NCI-H146 treated with DMSO at 0.1 percent for 48 hours (cell line): Measurements from ENCODE around the gene PNMA8B.
A peak's percentile ranks its signal among the peaks of the same experiment; 100 is the strongest.
"Not testable (repeated sequence)": the region's sequence is repeated elsewhere in the genome, so short reads cannot be mapped to it uniquely, and the experiment has no call there.

ENCODE experiments used
- DNase-seq: peaks from one replicate; lab custom pipeline; 2025; ENCODE audit not compliant: unreplicated experiment; lab: John Stamatoyannopoulos, UW

Gene PNMA8B

DNA sequence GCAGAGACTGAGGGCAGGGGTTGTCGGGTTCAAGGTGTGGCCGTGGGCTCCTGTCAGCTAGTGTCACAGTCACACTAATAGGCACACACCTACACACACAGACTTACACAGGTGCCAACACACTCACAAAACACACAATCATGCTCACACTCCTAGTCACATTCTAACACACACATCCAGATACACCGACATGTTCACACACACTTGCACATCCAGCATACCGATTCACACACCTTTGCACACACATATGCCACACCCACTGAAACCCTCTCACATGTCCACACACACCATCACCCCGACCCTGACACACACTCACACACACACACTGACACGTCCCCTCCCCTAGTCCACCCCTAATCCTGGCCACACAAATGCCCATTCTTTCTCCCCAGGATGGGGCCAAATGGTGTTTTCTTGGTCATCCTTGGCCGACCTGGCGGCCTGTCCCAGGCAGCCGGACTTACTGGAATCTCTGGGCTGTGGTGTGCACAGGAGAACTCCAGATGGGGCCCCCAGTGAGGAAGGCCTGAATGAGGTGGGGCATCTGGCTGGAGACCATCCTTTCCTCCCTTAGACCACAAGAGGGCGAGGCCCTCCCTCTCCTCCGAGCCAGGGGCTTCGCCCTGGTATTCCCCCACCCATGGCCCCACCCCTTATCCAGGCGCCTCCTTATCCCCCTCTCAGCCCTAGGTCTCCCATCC lies 19.1 kb upstream of the PNMA8B start:
- no peak for DNase-seq

DNA sequence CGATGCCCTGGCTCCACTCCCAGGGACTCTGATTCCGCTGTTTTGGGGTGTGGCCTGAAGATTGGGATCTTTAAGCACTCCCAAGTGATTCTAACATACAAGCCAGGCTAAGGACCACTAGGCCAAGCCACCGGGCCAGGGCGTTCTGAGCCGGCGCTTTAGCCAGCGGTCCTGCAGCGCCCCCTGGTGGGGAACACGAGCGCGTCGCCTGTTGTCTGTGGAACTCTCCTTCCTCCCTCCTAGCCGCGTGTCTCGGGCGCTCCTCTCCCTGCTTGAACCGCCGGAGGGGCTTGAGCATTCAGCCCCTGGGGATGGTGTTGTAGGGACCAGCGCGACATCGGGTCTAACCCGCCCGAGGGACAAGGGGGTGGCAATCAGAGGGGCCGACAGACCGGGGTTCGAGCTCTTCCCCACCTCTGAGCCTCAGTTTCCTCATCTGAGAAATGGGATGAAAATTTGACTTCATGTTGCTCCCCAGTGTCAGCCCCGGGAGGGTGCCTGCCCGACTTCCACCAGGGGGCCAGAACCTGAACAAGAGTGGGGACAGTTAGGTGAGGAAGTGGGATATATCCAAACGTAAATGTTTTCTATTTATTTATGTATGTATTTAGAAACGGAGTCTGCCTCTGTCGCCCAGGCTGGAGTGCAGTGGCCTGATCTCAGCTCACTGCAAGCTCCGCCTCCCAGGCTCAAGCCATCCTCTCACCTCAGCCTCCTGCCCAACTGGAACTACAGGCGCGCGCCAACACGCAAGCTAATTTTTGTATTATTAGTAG lies 18.0 kb upstream of the PNMA8B start:
- DNase-seq, result peak; percentile 8

DNA sequence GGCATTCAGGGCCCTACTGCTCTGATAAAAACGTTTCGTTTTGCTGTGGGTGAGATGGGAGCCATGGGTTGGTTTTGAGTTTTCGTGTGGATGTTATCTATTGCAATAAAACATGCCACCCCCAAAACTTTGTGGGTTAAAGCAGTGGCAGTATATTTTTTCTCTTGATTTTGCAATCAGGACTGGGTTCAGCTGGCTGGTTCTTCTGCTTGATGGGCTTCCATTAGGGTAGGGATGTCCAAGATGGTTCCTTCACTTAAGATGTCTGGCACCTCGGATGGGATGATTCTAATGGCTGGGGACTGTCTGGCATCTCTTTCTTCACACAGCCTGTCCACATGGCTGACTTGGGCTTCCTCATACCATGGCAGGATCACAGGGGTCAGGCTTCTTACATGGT lies 15.6 kb upstream of the PNMA8B start:
- DNase-seq, result no peak

DNA sequence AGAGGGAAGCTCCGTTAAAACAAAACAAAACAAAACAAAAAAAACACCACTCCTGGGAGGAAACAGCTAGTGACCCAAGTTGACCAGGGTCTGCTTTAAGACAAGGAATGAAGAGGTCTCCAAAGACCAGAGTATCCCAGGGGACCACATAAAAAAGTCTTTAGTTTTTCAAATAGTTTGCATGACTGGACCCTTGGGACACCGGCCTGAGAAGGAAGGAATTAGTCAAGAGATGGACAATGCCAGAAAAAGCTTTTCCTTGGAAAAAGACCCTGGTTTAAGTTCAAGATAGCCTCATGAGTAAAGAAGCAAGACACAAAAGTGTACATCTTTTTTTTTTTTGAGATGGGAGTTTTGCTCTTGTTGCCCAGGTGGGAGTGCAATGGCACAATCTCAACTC lies 12.5 kb upstream of the PNMA8B start:
- no peak for DNase-seq

DNA sequence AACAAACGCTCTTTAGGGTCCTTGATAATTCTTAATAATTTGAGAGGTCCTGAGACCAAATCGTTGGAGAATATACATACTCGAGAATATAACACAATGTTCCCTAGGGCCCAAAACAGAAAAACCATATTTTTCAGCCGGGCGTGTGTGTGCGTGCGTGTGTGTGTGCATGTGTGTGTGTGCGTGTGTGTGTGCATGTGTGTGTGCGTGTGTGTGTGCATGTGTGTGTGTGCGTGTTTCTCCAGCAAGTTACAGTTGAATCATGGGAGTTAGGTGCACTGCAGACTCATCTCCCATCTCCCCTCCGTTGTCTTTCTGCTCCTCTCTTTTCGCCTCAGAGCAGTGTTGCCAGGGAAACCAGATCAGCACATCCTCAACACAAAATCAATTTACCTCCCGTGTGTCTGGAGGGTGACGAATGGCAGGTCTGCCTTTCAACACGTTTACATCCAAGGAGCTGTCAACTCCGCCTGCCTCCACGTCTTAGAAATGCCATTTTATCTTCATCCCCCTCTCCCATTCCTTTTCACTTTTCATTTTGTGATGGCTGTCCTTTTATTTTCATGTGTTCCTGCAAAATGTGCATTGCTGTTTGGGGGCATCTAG lies 8.3 kb upstream of the PNMA8B start:
- no peak for DNase-seq

DNA sequence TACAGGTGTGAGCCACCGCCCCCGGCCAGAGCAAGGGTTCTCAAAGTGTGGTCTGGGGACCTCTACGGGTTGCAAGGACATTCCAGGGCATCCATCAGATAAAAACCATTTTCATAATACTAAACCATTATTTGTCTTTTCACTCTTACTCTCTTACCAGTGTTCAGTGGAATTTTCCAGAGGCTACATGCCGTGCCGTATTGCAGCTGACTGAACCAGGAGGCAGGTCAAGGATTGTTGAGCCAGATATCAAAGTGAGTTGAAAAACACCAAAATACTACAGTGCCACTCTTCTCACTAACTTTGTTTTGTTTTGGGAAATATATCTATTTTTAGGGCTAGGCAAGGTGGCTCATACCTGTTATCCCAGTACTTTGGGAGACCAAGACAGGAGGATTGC lies 7.2 kb upstream of the PNMA8B start:
- DNase-seq, result no peak

DNA sequence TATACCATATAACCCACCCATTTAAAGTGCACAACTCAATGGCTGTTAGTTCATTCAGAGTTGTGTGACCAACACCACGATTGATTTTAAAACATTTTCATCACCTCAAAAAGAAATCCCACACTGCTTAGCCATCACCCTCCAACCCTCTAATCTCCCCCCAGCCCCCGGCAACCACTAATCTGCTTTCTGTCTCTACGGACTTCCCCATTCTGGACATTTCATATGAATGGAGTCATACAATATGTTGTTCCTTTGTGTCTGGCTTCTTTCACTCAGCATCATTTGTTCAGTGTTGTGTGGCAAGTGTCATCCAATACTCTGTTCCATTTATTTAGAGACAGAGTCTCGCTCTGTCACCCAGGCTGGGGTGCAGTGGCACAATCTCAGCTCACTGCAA lies 4.0 kb upstream of the PNMA8B start:
- DNase-seq, result no peak

DNA sequence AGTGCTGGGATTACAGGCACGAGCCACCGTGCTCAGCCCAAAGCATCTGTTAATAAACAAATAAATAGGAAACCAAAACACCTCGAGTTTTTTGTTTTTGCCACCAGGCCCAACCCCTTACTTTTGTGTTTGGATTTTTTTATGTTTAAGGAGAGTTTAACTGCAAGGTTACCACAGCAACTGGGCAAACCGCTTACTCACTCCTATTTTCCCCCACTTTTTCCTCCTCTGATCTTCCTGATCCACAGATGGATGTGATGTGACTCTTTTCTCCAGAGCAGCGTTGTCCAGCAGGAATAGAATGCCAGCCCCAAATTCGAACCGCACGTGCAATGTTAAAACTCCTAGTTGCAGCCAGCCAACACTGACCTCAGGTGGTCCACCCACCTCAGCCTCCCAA lies 2.1 kb upstream of the PNMA8B start:
- DNase-seq, result no peak

DNA sequence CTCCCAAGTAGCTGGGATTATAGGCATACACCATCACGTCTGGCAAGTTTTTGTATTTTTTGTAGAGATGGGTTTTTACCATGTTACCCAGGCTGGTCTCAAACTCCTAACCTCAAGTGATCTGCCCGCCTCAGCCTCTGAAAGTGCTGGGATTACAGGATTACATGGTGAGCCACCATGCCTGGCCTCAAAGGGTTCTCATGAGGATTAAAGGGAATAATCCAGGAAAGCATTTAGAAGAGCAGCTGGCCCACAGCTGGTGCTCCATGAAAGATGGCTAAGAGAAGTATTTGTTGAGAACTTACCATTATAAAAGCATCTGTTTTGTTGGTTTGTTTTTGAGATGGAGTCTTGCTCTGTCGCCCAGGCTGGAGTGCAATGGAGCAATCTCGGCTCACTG lies 1.2 kb upstream of the PNMA8B start:
- not testable (repeated sequence) for DNase-seq

DNA sequence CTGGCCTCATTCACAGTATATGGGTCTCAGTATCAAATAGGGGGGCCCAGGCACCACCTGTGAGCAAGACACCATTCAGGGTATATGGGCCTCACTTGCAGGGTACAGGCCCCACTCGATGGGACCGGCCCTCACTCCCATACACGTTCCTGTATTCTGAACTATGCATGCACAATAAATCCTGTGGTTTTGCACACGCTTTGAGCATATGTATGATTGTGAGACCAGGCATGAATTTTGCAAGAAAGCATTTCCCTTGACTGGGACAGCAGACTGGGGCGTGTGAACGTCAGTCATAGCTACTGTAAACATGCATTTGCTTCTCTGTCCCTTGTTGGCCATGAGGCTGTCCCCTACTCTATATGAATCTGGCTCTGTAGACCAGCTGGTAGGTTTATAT lies 637 bp upstream of the PNMA8B start:
- no peak for DNase-seq

DNA sequence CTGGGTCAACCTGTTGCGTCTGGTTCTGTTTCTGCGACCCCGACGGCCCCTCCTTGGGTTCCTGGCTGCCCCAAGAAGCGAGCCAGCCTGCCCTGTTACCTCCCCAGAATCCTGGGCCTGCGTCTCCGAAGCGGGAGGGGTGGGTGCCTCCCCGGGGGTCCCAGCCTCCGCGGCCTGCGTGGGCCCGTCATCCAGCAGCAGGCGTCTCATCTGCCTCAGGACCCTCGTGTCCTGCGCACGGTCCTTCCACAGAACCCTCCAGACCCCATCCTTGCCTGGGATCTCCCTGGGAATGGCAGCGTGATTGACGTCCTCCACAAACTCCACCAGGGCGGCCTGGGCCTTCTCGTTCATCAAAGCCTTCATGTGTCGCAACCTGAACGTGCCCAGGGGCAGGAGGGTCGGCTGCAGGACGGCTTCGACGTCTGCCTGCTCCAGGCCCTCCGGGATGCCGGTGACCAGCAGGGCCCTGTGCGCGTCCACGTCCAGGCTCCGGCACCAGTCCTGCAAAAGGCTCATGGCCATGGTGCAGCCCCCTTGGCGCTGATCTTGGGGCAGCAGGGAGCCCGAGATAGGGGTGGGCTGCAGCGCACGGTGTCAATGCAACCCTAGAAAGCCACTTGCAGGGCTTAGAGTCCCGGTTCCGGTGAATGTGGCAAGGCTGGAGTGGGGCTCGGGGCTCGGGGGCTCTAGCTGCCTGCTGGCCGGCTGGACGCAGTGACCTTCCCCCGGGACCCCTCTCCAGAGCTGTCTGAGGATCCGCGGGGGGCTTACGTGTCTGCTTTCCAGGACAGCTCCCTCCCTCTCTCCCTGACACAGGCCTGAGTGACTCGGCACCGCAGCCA lies 504 bp downstream of the PNMA8B start:
- no peak for DNase-seq

DNA sequence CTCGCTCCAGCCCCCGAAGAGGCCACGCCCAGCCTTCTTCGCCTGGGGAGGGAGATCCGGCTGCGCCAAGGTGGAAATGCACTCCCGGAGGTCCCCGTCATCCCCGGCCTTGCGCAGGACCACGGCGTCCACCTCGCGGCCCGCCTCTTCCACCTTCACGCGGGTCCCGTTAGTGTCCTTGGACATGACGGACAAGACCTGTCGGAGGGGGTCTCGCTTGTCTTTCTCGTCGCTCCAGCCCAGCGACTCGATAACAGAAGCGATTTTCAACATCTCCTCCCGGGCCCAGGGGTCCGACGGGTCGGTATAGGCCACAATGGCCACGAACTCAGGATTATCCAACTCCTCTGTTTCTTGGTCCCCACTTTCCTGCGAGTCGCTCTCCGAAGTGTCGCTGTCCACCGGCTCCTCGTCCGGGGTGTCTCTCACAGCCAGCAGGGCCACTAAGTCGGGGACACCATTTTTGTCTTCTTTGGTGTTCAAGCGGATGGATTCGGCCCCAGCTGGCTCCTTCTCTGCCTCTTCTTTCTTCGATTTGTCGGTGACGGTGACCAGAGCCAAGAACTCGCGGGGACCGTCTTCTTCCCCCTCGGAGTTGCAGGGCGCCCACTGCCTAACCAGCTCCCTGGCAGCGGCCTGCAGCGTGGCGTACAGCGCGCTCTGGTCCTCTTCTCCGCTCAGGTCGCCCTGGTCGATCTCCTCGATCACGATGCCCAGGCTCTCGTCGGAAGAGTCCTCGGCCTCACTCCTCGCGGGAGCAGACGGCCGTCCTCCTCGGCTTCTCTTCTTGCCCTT lies 1.3 kb downstream of the PNMA8B start:
- no peak for DNase-seq

DNA sequence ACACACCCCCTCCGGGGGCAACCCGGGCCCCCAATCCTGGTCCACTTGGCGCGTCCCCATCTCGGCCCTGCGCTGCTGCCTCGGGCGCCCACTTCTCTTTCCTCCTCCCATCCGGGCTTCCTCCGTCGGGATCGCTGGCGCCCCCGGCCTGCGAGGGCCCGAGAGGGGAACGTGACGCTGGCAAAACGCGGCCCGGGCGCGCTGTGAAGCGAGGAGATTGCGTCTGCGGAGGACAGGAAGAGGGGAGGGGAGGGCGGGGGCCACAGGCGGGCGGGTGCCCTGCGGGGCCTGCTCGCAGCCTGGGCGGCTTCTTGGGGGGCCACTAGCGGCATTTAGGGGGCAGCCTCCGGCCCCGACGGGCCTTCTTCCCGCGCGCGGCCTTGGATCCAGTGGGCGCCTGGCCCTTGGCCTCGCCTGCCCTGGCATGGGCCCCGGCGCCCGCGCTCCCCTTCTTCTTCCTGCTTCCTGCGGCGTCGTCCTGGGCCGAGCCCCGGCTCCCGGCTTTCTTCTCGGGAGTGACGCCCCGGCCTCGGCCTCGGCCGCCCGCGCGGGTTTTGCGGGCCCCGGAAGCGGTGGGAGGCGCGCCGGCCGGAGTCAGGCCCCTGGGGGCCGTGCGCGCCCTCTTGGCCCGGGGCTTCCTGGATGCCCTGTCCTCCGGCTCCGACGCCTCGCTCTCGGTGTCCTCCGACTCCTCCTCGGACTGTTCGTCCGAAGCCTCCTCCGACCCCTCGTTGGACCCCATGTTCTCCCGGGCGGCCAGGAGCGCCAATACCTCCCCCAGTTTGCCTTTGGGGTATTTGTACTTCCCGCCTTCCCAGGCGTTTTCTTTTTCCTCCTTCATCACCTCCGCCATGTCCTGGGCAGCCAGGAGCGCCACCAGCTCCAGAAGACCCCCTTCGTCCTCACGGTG lies 2.2 kb downstream of the PNMA8B start:
- no peak for DNase-seq

DNA sequence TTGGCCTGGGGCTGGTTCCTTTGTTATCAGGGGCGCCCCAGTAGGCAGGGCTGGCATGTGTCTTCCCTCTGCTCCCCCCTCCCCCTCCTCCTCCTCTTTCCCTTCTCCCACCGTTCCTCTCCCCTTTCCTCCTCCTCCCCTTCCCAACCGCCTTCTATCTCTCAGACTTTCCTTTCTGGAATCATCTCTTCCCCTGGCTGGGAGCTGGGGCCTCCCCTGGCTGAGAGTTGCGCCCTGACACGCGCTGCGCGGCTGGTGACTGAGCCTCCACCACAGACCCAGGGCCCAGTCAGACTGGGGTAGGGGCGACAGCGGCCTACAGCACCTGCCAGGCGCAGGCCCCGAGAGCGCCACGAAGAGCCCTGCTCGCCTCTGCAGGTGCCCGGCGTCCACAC lies 2.8 kb downstream of the PNMA8B start:
- DNase-seq, result no peak

DNA sequence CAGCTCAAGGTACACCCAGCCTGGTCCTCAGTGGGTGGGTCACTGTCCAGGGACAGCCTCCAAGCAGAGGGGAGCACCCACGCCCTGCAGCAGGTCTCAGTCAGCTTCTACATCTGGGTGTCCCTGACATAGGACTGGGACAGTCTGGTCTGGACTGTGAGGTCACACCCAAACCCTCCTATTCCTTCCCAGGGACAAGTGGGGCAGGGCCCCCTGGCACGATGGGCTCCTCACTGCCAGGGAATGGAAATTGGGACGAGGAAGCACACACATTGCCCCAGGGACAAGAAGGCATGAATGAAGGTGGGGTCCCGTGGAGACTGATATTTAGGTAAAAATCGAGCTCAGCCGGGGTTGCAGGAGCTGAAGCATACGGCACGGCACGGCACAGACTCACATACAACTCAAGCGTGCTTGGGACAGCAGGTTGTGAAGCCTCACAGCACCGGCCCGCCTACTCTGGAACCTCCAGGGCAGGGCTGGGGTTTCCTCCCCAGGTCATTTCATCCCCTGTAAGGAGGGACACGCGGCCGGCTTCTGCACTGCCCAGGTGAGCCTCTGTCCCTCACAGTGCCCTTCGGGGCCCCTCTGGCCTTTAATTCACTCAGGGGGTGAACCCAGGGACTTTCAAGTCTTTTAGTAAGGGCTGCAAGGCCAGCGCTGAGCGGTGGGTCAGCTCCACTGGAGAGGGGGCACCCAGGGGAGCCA lies 3.5 kb downstream of the PNMA8B start:
- no peak for DNase-seq

DNA sequence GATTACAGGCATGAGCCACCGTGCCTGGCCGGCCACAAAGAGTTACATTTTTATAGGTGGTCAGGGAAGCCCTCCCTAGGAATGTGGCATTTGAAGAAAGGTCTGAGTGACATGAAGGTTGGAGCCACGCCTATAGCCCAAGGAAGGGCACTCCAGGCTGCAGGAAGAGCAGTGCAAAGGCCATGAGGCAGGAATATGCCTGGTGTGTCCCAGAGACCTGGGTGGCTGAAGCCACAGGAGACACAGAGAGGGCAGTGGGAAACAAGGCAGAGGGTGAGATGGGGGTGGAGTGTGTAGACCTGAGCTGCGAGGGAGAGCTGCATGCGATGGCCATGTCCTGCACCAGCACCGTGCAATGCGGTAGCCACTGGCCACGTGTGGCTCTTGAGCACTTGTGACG lies 4.9 kb downstream of the PNMA8B start:
- DNase-seq, result no peak

DNA sequence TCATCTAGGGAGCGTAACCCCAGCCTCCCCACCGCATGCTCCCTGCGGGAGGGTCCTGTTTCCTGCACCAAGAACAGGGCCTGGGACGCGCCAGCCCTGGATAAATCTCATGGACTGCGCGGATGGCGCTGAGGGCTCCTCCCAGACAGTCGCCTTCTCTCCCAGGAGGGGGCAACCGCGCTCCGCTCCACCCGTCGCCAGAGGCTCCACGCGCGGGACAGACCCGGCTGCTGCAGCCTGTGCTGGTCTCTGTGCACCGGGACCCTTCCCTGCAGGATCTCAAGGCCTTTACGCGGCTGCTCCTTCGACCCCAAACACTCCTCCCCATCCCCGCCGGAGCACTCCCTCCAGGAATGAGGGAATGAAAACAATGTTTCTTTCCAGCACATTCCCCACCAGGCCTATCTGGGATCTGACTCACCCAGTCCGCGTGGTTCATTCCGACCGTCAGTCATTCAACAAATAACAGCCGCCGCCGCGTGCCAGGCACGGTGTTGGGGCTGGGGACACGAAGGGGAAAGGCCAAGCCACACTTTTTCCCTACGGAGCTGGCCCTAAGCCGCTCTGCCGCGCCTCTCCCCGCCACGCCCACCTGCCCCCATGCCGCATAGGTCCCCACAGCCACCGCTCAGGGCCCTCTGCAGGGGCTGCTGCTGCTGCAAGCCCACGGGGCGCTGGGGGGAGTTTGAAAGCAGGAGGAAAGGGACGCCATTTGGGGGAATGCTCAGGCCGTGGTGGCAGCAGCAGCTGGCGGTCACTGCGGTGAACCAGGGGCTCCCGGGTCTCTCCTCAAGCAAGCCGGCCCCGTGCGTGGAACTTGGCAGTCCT lies 6.0 kb downstream of the PNMA8B start:
- DNase-seq, result no peak

DNA sequence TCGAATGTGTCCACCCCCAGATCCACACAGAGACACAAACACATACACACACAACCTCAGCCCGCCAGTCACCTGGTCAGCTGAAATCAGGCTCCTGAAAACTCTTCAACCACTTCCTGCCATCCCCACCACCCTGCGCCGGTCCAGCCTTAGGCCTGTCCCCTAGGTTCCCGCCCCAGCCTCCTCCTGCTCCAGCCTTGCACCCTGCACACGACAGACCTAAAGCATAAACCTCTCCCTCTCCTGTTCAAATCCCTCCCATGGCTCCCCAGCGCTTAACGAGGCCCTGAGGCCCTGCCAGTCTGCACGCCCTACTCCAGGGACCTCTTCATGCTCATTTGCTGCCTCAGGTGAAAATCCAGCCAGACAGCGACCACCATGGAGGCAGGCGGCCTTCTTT lies 7.1 kb downstream of the PNMA8B start:
- no peak for DNase-seq
